ENCODE data around the gene GAPT.

Gene GAPT

GRCh38 chr5:58450811-58451629 lies 40.2 kb upstream of the GAPT start:
- H3K27me3 ChIP-seq = no peaks in the 10 kb centered on the region
- H3K27ac ChIP-seq = no peak overlapping the region
- H3K4me3 ChIP-seq = no peak overlapping the region
- no peak for DNase-seq
- H3K4me1 ChIP-seq = peaks cover 0 to 8% (median 0%) of the 10 kb centered on the region in 4 donors
- peaks cover 6 to 41% (median 18%) of the 10 kb centered on the region in 3 donors for H3K36me3 ChIP-seq
- H3K9me3 ChIP-seq = no peaks in the 10 kb centered on the region
- no peak for TF ChIP-seq CTCF (IDR thresholded peaks at IDR 0.05)
- intact Hi-C loops (cut with DNase I; ENCODE audit: low total_unique reads) = no loop called here

GRCh38 chr5:58451732-58452565 lies 39.3 kb upstream of the GAPT start:
- Histone ChIP-seq H3K27me3 (no peaks in the 10 kb centered on the region), H3K4me3 (no peak overlapping the region), H3K36me3 (peaks cover 7 to 42% (median 25%) of the 10 kb centered on the region in 3 donors), H3K4me1 (peaks cover 0 to 17% (median 5%) of the 10 kb centered on the region in 4 donors), H3K9me3 (no peaks in the 10 kb centered on the region), H3K27ac (no peak overlapping the region)
- no peak for TF ChIP-seq CTCF (IDR thresholded peaks at IDR 0.05)
- no peak for DNase-seq
- intact Hi-C loops (cut with DNase I; ENCODE audit: low total_unique reads) = no loop called here

- Histone ChIP-seq H3K27me3 (no peaks in the 10 kb centered on the region), H3K27ac (no peak overlapping the region), H3K9me3 (no peaks in the 10 kb centered on the region), H3K4me1 (peaks cover 0 to 24% (median 7%) of the 10 kb centered on the region in 4 donors), H3K4me3 (no peak overlapping the region), H3K36me3 (peaks cover 12 to 42% (median 25%) of the 10 kb centered on the region in 3 donors)
- no peak for DNase-seq
- TF ChIP-seq CTCF (IDR thresholded peaks at IDR 0.05) = no peak
- intact Hi-C loops (cut with DNase I; ENCODE audit: low total_unique reads) = no loop called here
Measured at GRCh38 chr5:58452566-58453258, 38.5 kb upstream of the GAPT start.

- intact Hi-C loops (cut with DNase I; ENCODE audit: low total_unique reads) = no loop called here
- H3K4me1 ChIP-seq = peaks cover 0 to 30% (median 7%) of the 10 kb centered on the region in 4 donors
- DNase-seq = no peak
- H3K9me3 ChIP-seq = no peaks in the 10 kb centered on the region
- no peak overlapping the region for H3K4me3 ChIP-seq
- H3K27me3 ChIP-seq = no peaks in the 10 kb centered on the region
- H3K27ac ChIP-seq = no peak overlapping the region
- TF ChIP-seq CTCF (IDR thresholded peaks at IDR 0.05) = no peak
- peaks cover 12 to 42% (median 25%) of the 10 kb centered on the region in 3 donors for H3K36me3 ChIP-seq
Measured at GRCh38 chr5:58453306-58453705, 37.9 kb upstream of the GAPT start.

GRCh38 chr5:58454025-58454424 lies 37.2 kb upstream of the GAPT start:
- H3K4me1 ChIP-seq = peaks cover 0 to 36% (median 7%) of the 10 kb centered on the region in 4 donors
- no peaks in the 10 kb centered on the region for H3K9me3 ChIP-seq
- H3K4me3 ChIP-seq = no peak overlapping the region
- intact Hi-C loops (cut with DNase I; ENCODE audit: low total_unique reads) = no loop called here
- no peaks in the 10 kb centered on the region for H3K27me3 ChIP-seq
- TF ChIP-seq CTCF (IDR thresholded peaks at IDR 0.05) = no peak
- H3K27ac ChIP-seq = no peak overlapping the region
- H3K36me3 ChIP-seq = peaks cover 12 to 42% (median 25%) of the 10 kb centered on the region in 3 donors
- no peak for DNase-seq
